ENCODE measurements around the gene SLC26A6.

GRCh38 chr3:48662145-48662752, 27.0 kb upstream of the SLC26A6 start:
- no peak for TF ChIP-seq CTCF (IDR thresholded peaks at IDR 0.05; ENCODE audit: poor library complexity, severe bottlenecking)
- TF ChIP-seq REST (IDR thresholded peaks at IDR 0.05; ENCODE audit: borderline replicate concordance), result no peak
- TF ChIP-seq POLR2AphosphoS5 (IDR thresholded peaks at IDR 0.05), result no peak
- no peak for TF ChIP-seq EZH2 (IDR thresholded peaks at IDR 0.05; ENCODE audit: borderline replicate concordance, insufficient read depth, low read length, poor library complexity, severe bottlenecking)
- no peak for TF ChIP-seq TAF1 (IDR thresholded peaks at IDR 0.05; ENCODE audit: low read depth)
